HG02642 (cell line): ENCODE data around the gene IRAK2.
"Not testable (repeated sequence)": the region's sequence is repeated elsewhere in the genome, so short reads cannot be mapped to it uniquely, and the experiment has no call there.

Experiments
- ATAC-seq: cut with Tn5 transposase; IDR thresholded peaks from one replicate; pipeline ENCODE4 v1.9.1; 2021; ENCODE audit warnings: mild to moderate bottlenecking; ENCODE audit not compliant: unreplicated experiment, poor library complexity

Gene IRAK2

GRCh38 chr3:10157031-10157430, 7.7 kb upstream of the IRAK2 start:
- no peak for ATAC-seq

DNA sequence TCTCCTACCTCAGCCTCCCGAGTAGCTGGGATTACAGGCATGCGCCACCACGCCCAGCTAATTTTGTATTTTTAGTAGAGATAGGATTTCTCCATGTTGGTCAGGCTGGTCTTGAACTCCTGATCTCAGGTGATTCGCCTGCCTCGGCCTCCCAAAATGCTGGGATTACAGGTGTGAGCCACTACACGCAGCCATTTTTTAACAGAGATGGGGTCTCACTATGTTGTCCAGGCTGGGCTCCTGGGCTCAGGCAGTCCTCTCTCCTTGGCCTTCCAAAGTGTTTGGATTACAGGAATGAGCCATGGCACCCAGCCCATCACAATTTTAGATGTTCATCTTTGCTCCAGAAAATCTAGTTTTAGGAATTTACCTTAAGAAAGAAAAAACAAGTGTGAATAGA, 6.2 kb upstream of the IRAK2 start:
- ATAC-seq: not testable (repeated sequence)

DNA sequence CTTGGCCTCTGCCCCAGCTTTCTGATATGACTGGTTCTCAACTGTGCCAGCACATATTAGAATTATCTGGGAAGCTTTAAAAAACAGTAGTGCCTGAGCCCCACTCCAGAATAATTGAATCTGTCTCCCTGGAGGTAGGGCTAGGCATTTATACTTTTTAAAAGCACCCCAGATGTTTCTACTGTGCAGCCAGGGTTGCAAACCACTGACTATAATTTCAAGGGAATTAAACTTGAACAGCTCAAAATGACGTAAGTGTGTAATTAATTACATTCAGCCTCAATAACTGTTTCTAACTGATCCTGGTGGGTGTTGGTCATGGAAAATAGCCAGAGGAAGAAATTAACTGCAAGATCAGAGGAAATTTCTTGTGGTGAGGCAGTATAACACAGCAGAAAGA, 4.4 kb upstream of the IRAK2 start:
- no peak for ATAC-seq

- no peak for ATAC-seq
Measured at GRCh38 chr3:10160925-10161324, 3.8 kb upstream of the IRAK2 start.

GRCh38 chr3:10162185-10162584, 2.5 kb upstream of the IRAK2 start:
- no peak for ATAC-seq

- not testable (repeated sequence) for ATAC-seq
Measured at GRCh38 chr3:10164201-10164545, 546 bp upstream of the IRAK2 start.

DNA sequence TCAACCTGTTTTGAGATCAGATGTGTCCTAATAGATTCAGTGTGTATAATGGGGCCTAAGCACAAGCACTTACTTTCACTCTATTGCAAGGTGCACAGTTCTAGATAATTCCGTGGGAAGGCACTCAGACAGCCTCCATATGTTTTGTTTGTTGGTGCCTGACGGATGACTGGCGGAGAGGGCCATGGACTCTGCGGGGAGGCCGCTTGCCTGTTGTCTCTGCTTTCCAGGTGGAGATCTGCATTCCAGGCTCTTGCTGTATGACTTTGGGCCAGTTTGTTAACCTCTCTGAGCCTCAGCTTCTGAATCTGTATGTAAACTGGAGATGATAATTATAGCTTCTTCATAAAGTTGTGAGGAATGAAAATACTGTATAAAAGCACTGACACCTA, 1.5 kb downstream of the IRAK2 start:
- ATAC-seq: no peak

GRCh38 chr3:10169000-10169496, 4.3 kb downstream of the IRAK2 start:
- no peak for ATAC-seq

GRCh38 chr3:10170915-10171478, 6.3 kb downstream of the IRAK2 start:
- ATAC-seq: no peak

DNA sequence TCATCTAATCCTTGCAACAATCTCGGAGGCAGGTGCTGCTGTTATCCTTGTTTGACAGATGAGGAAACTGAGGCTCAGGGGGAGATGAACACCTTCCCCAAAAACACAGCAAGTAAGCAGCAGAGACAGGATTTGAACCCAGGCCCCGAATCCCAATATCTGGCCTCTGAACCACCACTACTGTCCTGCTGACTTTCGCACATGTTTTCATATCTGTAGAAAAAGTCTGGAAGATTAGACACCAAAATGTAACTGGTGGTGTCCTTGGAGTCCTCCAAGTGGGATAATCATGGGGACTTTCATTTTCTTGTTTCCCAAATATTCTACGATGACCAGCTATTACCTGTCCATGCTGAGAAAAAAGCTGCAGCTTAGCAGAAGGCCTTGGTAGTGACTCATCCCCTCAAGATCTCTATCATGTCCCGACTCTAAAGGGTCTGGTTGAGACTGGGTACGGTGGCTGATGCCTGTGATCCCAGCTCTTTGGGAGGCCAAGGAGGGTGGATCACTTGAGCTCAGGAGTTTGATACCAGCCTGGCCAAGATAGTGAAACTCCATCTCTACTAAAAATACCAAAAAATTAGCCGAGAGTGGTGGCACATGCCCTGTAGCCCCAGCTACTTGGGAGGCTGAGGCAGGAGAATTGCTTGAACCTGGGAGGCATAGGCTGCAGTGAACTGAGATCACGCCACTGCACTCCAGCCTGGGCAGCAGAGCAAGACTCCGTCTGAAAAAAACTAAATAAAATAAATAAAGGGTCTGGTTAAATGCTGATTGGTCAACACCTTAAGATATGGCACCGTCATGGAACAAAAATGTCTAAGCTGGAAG, 8.6 kb downstream of the IRAK2 start:
- ATAC-seq: no peak

- no peak for ATAC-seq
Measured at GRCh38 chr3:10173926-10174435, 9.3 kb downstream of the IRAK2 start.

DNA sequence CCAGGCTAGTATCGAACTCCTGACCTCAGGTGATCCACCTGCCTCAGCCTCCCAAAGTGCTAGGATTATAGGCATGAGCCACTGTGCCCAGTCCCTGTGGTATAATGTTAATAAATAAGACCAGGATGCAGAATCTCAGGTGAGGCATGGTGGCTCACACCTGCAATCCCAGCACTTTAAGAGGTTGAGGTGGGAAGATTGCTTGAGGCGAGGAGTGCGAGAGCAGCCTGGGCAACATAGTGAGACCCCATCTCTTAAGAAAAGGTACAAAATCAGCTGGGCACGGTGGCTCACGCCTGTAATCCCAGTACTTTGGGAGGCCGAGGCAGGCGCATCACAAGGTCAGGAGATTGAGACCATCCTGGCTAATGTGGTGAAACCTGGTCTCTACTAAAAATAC, 10.6 kb downstream of the IRAK2 start:
- not testable (repeated sequence) for ATAC-seq

DNA sequence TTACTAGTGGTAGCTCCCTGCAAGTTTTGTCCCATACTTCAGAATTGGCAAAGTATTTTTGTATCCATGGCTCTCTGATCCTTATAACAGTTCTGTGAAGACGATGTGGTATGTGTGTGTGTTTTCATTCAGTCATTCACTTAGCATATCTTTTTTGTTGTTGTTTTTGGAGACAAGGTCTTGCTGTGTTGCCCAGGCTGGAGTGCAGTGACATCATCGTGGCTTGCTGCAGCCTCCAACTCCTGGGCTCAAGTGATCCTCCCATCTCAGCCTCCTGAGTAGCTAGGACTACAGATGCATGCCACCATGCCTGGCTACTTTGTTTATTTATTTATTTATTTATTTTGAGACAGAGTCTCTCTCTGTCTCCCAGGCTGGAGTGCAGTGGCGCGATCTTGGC, 11.4 kb downstream of the IRAK2 start:
- ATAC-seq: not testable (repeated sequence)

- no peak for ATAC-seq
Measured at GRCh38 chr3:10177737-10178136, 13.0 kb downstream of the IRAK2 start.

- ATAC-seq: no peak
Measured at GRCh38 chr3:10178892-10179291, 14.2 kb downstream of the IRAK2 start.

DNA sequence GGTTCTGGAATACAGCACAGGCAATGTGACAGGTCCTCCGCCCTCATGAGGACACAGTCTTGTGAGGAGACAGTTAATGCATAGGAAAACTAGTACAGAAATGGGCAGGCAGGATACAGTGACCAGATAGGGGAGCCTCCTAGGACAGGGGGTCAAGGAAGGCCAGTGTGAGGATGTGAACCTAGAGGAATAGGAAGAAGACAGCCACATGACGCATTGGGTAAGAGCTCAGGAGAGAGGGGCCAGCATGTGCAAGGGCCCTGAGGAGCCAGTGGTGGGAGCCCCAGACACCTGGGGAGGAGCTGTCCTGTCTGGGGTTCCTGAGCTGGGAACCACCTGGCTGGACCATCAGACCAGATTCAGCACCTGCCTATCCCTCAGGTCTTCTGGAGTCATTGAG, 15.6 kb downstream of the IRAK2 start:
- ATAC-seq: no peak

DNA sequence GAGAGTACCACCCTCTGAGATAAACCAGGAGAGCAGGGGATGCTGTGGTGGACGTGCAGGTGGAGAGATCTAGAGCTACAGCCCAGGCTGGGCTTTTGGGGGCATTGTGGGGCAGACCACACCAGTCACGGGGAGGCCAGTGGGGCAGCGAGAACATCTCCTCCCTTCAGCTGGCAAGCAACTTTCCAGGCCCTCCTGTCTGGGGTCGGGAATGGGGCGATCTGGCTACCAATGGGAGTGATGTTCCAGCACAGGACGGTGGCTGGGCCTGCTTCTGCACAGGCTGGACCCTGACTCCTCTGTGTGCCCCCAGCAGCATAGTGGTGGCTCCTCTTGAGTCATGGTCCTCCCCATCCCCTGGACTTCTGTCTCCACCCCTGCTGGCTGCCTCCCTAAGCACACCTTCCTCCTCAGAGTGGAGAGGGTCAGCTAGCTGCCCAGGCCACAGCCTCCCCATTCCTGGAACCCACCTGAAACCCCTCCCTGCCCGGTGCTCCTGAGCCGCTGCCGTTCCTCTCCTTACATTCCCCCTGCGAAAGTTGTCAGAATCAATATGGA, 16.1 kb downstream of the IRAK2 start:
- ATAC-seq: no peak

DNA sequence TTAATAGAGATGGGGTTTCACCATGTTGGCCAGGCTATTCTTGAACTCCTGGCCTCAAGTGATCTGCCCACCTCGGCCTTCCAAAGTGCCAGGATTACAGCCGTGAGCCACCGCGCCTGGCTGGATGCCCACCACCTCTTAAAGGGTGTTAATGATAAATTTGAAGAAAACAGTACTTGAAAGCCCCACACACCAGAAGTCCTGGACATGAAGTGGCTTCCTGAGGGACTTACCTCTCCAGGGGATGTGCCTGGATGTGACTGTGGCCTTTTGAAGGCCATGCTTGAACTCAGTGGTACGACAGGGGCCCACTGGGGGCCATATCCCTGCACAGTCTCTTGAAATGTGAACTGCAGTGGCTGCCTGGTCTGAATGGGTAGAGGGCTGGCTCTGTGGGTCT, 18.2 kb downstream of the IRAK2 start:
- ATAC-seq: no peak

GRCh38 chr3:10184250-10184649, 19.5 kb downstream of the IRAK2 start:
- ATAC-seq: no peak

GRCh38 chr3:10185804-10186762, 21.4 kb downstream of the IRAK2 start:
- ATAC-seq: no peak
